NCI-H2029 treated with DMSO at 0.1 percent for 48 hours (cell line): ENCODE data around the gene AUNIP.

Experiments
- DNase-seq: peaks from one replicate; lab custom pipeline; 2025; lab: John Stamatoyannopoulos, UW

AUNIP gene

DNA sequence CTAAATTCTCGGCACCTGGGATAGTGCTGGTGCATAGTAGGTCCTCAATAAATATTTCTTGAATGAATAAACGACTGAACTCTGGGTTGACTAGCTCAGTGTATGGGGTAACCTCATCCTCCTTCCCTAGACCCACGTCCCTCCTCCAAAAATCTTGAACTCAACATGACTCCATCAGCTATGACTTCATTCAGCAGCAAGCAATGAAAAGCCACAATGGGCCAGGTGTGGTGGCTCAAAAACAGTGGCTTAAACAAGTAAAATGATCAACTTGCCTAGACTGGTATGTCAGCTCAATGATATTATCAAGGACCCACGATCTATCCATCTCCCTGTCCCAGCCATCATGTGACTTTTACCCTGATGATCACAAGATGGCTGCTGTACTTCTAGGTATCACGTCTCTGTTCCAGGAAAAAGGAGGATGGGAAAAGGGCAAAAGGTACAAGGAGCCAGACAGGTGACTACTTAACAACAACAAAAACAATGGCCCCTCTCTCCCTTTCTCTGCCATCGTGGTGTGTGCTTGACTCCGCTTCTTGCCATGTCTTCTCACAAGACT is 29.2 kb upstream of the AUNIP start:
- DNase-seq = no peak

DNA sequence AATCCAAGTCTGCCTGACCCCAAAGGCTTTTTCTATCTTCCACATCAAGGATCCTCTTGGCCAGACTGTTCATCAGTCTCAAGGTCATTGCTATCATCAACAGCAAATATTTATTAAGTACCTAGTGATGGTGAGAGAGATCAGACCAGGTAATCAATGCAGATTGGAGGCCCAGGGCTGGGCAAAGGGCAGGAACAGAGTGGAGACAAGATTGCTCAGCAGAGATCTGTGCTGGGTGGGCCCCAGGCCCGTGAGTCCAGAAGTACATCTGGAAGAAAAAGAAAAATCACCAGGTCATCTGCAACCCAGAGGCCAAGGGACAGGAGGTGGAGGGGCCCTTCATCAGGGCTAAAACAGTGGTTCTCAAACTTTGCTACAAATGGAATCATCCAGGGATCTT is 26.3 kb upstream of the AUNIP start:
- DNase-seq = no peak

DNA sequence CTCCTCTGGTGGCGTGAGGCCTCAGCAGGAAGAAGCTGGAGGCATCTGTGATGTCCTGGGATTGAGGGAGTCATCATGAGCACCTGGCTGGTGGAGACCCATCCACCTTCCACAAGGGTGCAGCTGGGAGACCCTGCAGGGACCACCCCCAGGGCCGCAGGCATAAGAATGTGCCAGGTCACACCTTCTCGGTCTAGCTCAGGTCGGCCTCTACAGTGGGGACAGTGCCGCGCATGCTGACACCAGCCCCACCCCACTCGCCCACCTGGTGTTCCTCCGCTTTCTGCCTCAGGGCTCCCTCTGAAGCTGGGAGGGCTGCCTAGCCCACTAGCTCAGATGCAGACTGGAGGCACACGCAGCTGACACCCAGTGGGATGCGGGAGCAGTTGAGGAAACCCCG is 22.0 kb upstream of the AUNIP start:
- DNase-seq = no peak

DNA sequence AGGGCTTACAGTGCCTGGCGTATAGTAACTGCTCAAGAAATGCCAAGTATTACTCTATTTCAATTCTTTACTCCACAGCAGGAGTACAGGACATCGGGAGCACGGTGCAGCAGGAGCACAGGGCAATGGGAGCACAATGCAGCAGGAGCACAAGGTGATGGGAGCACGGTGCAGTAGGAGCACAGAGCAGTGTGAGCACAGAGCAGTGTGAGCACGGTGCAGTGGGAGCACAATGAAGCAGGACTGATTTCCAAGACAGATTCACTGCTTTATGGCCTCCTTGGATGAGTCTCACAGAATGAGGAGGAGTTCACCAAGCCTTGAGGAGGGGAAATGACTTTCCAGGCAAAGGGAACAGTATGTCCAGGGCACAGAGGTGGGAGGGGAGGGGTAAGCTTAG is 21.3 kb upstream of the AUNIP start:
- no peak for DNase-seq

DNA sequence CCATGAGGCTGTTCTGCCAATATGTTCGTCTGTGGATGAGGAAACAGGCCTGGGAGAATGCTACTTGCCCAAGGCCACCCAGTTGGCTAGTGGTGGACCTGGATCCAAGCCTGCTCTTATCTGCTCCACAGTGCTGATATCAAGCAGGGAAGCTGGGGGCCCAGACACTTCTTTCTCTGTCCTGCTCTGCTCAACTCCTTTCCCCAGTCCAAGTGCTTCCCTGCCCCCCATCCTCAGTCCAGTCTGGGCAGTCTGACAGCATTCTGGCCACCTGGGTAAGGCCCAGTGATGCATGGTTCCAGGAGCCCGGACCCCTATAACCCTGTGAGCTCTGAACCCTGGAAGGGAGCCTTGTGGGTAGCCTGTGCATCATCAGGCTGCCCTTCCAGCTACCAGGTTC is 20.4 kb upstream of the AUNIP start:
- DNase-seq = no peak

DNA sequence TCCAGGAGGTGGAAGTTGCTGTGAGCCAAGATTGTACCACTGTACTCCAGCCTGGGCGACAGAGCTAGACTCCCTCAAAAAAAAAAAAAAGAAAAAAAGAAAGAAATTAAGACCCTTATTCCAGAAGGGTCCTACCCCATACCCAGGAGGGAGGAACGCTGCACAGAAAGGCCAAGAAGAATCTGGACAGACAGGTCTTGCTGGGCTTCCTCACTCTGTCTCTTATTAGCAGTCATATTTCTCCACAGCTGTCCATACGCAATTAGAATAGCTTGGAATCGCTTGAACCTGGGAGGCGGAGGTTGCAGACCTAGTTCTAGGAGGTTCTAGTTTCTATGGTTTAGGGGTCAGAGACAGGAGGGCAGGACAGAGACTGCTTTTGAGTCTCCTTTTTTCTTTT is 19.4 kb upstream of the AUNIP start:
- DNase-seq = no peak

DNA sequence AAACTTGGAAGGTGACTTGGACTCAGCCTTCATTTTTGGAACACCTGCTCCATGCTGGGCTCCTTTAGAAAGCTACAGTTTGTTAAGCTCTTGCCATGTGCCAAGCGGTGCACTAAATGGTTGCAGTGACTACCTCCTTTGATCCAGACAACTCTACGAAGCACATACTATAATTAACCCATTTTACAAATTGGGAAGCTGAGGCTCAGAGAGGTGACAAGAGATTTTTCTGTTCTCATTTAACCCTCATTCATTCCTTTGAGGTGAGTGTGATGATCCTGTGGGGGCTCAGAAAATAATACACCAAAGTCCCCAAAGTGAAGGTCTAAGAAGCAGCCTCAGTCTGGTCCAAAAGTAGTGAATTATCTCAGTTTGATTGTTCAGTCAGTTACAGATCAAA is 17.9 kb upstream of the AUNIP start:
- no peak for DNase-seq

DNA sequence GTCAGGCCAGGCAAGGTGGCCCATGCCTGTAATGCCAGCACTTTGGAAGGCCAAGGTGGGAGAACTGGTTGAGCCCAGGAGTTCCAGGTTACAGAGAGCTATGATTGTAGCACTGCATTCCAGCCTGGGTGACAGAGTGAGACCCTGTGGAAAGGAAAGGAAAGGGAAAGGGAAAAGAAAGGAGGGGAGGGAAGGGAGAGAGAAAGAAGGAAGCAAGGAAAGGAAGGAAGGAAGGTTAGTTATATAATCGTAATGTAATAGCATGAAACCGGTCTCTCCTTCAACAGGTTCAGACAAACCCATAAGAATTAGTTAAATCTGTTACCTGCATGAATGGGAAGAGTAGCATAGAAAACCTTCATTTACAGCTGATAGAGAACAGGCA is 17.4 kb upstream of the AUNIP start:
- DNase-seq = no peak

DNA sequence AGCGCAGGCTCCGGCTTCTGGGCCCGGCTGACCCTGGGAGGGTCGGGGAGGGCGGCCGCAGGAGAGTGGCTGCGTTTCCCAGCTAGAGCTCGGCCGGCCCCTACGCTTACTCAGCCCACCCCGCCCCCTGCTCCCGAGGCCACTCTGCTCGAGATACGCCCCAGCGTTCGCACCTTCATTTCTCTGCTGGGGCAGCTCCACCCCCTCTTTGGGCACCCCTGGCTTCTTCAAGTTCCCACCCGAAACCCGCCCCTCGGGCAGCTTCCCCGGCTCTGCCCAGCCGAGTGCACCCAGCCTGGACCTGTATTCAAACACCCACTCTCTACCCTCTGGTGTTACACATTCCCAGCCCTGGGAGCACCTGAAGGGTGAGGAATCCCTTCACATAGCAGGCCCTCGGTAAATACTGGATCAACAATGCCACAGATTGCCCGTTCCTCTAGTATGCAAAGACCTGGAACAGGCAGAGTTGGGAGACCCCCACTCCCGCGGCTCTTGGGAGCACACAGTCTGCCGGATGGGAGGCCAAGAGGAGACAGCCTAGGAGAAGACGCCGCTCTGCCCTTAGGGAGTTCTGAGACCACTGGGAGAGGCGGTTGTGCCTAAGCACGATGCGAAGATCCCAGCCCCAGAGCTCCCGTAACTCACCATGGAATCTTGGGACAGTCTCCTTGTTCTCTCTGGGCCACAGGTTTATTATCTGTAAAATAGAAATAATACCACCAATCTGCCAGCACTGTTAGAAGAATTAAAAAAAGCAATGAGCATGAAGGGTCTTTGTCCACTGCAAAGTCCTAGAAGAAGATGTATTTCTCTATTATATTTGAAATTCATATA is 16.8 kb upstream of the AUNIP start:
- no peak for DNase-seq

DNA sequence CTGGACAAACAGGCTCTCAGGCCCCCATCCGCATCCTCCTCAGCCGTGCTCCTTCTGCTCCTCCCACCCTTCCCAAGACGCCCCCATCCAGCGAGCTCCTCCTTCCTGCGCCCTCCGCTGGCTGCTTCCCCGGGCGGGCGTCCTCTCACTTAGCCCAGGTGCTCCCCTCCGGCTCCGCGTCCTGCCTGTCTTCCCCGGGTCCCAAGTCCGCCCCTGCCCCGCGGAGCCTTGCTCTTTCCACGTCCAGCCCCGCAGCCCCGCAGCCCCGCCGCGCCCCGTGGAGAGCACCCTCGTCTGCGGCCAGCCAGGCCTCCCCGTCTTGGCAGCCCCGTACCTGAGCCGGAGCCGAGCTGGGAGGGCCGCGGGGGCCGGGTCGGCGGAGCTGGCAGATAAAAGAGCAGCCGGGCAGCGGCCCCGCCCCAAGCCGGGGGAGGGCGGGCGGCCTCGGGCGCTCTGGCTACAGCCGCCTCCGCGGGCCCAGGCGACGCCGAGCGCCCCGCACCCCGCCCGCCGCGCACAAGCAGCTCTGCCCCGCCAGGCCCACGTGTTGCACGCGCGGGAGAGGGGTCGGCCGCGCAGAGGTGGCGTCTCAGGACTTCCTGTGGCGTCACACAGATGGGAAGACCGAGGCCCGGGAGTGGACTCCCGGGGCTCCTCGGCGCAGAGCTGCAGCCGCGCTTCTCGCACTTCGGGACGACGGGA is 16.0 kb upstream of the AUNIP start, which contains the start of gene PAQR7:
Gene PAQR7 (minus strand): TSS at position 555 of the 702 bp plus-strand sequence. CDS start 11,869 bp downstream, outside the sequence.
- peak; percentile 34 for DNase-seq

DNA sequence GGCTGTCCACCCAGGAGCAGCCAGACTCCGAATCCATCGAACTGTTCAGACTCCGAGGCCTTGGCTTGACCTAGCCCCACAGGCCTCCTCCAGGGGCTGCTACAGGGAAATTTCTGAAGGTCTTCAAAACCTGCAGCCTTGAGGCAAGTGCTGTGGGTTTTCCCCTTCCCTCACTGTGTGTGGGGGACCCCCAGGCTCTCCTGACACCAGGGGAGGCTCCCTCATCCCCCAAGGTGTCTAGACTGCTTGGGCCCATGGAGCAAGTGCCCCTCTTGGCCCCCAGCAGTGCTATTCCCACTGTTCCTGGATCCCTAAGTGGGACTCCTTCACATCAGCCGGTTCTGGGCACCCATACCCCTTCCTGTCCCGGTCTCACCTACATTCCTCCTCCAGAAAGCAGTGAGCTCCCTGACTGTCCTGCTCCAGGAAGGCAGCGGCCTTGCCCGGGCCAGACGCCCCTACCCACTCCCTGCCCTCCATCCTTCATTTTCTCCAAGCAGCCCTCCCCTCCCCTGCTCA is 15.4 kb upstream of the AUNIP start:
- DNase-seq = no peak

DNA sequence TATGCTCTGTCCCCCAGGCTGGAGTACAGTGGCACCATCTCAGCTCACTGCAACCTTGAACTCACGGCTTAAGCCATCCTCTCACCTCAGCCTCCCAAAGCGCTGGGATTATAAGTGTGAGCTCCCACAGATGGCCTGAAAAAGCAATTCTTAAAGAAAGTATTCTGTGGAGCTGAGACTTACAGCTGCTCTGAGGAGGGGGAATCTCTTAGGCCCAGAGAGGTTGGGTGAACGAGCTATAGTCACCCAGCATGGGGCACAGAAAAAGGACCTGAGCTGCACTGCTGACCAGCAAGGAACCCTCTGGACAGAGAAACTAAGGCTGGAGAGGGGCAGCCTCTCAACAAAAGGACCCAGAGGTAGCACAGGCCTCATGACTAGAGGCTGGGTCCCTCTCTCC is 15.0 kb upstream of the AUNIP start:
- no peak for DNase-seq

DNA sequence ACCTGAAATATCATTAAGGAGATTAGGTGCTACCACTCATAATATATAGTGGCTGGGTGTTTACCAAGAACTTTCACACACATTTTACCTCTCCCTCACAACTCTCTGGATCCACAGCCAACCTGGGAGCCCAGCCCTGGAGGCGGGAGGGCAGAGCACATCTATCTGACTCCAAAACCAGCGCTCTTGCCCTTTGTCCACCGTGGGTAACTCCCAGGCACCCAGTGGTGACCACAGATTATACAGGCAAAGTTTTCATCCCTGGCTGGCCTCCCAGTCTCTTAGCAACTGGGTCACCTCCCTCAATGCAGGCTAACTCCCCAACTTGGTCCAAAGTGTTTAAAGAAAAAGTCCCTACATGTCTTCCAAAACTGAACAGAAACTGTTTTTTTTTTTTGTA is 13.9 kb upstream of the AUNIP start:
- no peak for DNase-seq

DNA sequence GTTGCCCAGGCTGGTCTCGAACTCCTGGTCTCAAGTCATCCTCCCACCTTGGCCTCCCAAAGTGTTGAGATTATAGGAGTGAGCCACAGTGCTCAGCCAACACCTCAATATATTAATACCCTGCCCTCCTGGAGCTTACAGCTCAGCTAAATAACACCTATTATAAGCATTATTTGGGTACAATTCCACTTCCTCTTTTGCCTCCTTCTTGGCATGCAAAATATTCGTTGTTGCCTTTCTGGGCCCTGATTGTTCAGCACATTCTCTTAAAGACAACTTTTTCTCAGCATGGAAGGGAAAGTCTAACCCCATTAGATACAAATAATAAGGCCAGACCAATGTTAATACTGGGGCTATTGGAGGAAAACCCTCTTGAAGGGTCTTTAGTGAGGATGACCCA is 13.5 kb upstream of the AUNIP start:
- DNase-seq = no peak

DNA sequence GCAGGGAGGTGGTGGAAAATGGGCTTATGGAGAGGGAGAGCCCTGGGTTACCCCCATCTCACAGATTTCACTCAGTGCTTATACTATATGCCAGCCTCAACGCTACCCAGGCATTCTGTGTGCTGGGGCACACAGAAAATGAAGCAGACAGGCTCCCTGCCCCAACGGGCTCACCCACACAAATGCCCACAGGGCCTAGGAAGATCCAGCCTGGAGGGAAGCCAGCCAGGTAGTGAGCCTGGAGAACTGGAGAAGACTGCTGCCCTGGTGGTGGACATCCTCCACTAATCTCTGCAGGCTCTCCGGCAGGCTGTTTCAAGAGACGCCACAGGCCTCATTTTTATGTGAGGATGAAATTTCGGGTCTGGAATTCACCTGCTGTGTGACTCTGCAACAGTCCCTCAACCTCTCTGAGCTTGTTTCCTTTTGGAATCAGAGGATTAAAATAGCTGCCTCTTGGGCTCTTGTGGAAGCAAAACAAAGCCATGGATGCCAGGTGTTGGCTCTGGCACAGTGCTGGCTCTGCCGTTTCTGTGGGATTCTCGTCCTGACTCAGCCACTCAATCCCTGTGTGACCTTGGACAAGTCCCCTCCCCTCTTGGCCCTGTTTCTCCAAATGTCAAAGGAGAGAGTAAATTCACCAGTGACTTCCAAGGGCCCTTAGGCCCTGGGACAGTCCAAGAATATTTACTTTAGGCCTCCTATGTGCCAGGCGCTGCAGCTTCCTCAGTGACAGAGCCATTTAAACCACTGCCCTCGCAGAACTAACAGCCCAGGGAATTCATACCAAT is 12.6 kb upstream of the AUNIP start:
- DNase-seq = no peak

DNA sequence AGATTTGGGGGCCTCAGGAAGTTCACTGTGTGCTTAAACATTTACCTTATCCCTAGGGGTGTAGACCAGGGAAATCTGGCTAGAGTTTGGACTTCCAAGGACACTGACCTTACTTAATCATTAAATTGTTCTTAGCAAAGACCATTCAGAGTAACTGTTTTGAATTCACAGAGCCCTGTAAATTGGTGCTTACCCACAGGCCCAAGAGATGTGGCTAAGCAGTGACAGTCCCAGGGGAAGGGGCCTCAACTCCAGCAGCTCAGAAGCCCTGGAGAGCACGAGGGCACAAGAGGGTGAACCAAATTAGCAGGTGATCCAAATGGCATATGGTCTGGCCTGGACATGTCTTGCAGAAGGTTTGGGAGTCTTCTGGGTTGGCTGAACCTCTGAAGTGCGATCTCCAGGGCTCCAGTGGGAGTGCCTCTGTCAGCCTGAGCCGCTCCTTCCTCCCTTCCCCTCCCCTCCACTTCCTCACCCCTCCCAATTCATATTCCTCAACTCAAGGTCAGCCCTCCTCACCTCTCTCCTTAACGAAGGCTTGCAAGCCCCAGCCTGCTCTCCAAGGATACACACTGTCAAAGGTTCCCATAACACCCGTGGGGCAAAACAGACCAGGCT is 11.9 kb upstream of the AUNIP start:
- DNase-seq = no peak

DNA sequence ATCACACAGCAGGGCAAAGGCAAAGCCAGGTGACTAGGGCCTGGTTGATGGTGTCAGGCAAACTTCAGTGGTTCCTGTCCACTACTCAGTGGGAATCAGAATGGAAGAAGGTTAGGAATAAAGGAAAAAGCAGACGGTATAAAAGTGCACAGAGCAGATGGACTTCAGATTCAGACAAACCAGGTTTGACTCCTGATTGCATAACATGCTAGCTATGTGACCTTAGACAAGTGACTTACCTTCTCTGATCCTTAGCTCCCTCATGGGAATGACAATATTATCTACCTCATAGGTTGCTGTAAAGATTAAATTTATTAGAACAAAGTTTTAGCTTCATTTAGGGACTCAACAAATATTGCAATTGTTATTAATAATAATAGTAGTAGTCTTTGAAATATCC is 11.4 kb upstream of the AUNIP start:
- no peak for DNase-seq

DNA sequence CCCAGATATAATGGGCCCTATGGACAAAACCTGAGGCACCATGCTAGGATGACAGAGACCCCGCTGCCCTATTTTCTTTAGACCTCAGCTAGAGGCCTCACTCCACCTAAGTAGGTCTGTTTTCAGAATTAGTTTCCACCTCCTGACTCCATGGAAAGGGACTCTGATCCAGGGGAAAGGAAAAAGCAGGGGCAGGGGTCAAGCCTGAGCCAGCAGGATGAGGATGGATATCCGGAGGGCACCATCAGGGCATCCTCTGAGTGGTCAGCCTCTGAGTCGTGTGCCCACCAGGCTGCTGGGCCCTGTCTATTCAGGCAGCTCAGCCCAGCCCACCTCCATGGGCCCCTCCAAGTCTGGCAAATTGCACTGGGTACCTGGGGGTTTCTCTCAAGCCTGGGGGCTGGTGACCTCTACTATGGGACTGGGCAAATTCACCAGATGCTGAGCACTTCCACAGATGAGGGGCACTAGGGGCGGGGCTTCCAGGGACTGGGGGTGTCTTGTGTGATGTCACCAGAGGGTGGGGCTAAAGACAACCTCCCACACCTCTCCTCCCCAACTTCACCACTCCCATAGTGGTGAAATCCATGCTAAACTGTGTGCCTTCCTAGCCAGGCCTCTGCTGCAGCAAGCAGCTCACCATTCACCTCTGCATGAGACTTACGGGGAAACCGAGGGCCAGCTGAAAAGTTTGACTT is 10.8 kb upstream of the AUNIP start:
- no peak for DNase-seq

DNA sequence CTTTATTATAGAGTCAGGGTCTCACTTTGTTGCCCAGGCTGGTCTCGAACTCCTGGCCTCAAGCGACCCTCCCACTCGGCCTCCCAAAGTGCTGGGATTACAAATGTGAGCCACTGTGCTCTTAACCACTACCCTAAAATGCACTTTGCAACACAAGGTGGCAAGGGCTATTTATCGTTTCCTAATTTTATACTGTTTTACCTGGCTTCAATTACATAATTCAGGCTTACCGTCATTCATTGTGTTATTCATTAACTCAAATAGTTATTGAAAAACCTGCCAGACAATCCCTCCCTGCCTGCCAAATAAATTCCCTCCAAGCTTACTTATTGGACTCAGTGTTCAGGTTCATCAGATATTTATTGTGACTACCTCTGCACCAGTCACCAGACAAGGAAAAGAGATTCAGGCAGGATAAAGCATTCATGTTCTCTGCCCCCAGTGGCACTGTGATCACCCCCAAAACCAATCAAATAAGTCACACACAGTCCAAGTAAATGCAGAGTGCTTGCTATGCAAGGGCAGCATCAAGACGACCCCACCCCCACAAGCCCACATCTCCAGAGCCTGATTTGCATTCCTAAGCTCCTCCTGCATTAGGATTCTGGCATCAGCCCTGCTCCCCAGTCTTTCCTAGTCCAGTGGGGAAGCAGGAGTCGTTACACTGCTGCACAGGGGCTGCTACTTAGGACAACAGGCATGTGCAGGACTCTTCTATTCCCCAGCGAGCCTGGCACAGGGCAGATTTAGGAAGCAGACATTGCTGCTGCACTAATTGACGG is 8.1 kb upstream of the AUNIP start:
- no peak for DNase-seq

DNA sequence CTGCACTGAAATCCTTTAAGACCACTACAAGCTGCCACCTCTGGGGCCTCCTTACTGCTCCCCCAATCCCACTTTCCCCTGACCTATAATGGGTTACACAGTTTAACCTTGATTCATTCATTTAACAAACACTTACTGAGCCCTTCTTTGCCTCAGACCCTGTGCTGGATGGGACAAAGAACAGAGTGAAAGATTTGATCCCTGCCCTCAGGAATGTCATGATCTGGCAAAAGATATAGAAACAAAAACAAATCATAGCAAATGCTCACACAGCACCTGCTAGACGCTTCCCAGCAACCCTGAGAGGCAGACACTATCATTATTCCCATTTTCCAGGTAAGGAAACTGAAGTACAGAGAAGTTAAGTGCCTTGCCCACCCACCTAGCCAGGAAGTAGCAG is 7.0 kb upstream of the AUNIP start:
- DNase-seq = no peak
